Measurements from ENCODE around the gene PROM1.

PROM1 gene

DNA sequence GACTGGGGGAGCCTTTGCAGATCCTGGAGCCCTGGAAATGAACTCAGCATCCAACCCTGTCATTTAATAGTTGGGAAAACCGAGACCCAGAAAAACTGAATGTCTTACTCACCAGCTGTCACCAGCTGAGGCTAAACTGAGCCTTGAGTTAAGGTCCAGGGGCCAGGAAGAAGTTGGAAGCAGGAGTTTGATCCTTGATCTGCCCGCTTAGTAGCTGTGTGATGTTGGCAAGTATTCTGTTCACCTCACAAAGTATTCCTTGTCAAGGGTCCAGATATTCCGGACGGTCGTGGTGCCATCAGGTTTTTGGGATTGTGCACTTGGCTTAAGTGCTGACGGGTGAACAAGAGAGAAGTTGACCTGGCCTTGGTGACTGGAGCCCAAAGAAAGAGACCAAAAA, 30.7 kb upstream of the PROM1 start:
- DNase-seq (ENCODE audit: extremely low read depth, insufficient read length): no peak
- no peaks in the 10 kb centered on the region for H3K27me3 ChIP-seq (replicated peaks; ENCODE audit: control insufficient read depth, insufficient read depth, low read length)
- no peak overlapping the region for H3K4me3 ChIP-seq (replicated peaks; ENCODE audit: low read depth, low read length)
- H3K36me3 ChIP-seq (ENCODE audit: control insufficient read depth, insufficient read depth, low read length): no peaks in the 10 kb centered on the region
- TF ChIP-seq, protein P1, sequence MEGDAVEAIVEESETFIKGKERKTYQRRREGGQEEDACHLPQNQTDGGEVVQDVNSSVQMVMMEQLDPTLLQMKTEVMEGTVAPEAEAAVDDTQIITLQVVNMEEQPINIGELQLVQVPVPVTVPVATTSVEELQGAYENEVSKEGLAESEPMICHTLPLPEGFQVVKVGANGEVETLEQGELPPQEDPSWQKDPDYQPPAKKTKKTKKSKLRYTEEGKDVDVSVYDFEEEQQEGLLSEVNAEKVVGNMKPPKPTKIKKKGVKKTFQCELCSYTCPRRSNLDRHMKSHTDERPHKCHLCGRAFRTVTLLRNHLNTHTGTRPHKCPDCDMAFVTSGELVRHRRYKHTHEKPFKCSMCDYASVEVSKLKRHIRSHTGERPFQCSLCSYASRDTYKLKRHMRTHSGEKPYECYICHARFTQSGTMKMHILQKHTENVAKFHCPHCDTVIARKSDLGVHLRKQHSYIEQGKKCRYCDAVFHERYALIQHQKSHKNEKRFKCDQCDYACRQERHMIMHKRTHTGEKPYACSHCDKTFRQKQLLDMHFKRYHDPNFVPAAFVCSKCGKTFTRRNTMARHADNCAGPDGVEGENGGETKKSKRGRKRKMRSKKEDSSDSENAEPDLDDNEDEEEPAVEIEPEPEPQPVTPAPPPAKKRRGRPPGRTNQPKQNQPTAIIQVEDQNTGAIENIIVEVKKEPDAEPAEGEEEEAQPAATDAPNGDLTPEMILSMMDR (IDR thresholded peaks at IDR 0.05; ENCODE audit: insufficient read depth, low read length, poor library complexity, severe bottlenecking): no peak

DNA sequence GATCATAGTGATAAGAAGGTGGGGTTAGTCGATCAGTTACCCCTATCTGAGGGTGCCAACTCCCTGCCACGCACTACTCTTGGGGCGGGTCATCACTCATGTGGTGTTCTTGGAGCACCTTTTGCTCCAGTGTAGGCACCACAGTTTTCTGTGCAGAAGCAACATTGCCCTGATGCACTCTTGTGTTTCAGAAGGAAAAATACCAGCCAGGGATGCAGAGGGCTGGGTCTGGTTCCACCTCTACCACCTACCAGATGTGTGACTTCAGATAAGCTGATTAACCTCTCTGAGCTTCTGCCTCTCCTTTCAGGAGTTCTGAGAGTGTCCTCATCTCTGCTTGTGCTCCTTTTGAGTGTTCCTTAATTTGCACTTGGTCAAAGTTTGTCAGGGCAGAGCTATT, 29.9 kb upstream of the PROM1 start:
- Histone ChIP-seq H3K4me3 (replicated peaks; ENCODE audit: low read depth, low read length) (no peak overlapping the region), H3K36me3 (ENCODE audit: control insufficient read depth, insufficient read depth, low read length) (no peaks in the 10 kb centered on the region), H3K27me3 (replicated peaks; ENCODE audit: control insufficient read depth, insufficient read depth, low read length) (no peaks in the 10 kb centered on the region)
- DNase-seq (ENCODE audit: extremely low read depth, insufficient read length): no peak
- TF ChIP-seq, protein P1 (IDR thresholded peaks at IDR 0.05; ENCODE audit: insufficient read depth, low read length, poor library complexity, severe bottlenecking): no peak

DNA sequence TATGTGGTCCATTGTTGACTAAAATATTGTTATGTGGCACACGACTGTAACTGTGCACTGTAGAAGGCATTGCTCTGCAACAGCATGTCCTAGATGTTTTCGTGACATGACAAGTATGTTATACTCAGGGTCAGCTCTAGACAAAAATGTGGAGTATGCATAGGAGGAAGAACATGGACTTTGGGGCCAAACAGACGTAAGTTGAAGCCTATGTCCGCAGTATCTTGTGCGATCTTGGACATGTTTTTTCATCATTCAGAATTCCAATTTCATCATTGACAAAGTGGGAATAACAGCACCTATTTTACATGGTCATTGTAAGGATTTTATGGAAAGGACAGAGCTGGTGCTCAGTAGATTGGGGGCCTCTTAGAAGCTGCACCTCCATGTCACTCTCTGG, 27.7 kb upstream of the PROM1 start:
- TF ChIP-seq, protein P1 (IDR thresholded peaks at IDR 0.05; ENCODE audit: insufficient read depth, low read length, poor library complexity, severe bottlenecking): no peak
- Histone ChIP-seq H3K4me3 (replicated peaks; ENCODE audit: low read depth, low read length) (no peak overlapping the region), H3K27me3 (replicated peaks; ENCODE audit: control insufficient read depth, insufficient read depth, low read length) (no peaks in the 10 kb centered on the region; the same call in 1 of the 2 replicates), H3K36me3 (ENCODE audit: control insufficient read depth, insufficient read depth, low read length) (no peaks in the 10 kb centered on the region)
- DNase-seq (ENCODE audit: extremely low read depth, insufficient read length): no peak

DNA sequence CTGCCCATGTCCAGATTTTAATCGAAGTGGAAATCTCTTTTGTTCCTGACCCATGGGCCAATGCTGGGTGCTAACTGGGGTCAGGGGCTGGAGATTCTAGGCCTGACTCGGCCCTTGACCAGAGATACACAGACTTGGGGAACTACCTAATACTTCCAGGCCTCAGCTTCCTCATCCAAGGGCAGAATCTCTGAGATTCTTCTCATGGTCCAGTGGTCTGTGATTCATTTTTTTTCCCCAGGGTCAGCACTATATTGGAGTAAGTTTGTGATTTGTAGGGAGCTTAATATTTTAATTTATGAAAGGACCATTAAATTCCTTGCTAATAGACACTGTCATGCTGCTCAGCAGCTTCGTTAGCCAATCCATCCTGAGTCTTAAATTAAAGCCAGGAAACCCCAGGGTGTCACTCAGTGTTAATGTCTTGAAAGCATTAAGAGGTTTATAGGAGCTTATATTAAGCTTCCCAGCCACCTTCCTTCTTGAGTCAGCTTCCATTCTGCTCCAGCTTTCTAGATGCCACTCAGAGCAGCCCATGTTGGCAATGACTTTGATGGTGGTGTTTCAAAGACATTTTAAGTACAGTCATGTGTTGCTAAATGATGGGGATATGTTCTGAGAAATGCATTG, 27.0 kb upstream of the PROM1 start:
- no peak for DNase-seq (ENCODE audit: extremely low read depth, insufficient read length)
- Histone ChIP-seq H3K27me3 (replicated peaks; ENCODE audit: control insufficient read depth, insufficient read depth, low read length) (no peaks in the 10 kb centered on the region; the same call in 1 of the 2 replicates), H3K4me3 (replicated peaks; ENCODE audit: low read depth, low read length) (no peak overlapping the region), H3K36me3 (ENCODE audit: control insufficient read depth, insufficient read depth, low read length) (no peaks in the 10 kb centered on the region)
- TF ChIP-seq, protein P1 (IDR thresholded peaks at IDR 0.05; ENCODE audit: insufficient read depth, low read length, poor library complexity, severe bottlenecking): no peak

DNA sequence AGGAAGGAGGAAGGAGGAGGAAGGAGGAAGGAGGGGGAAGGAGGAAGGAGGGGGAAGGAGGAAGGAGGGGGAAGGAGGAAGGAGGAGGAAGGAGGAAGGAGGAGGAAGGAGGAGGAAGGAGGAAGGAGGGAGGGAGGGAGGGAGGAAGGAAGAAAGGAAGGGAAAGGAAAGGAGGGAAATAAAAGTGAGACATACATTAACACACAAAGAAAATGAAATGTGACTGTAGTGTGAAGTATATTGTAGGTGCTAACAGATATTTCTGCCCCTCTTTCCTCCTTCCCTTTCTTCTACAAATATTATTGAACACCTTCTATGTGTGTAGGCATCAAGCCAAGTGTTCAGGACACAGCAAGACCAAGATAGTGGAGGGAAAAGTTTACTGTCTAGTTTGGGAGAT, 26.4 kb upstream of the PROM1 start:
- no peaks in the 10 kb centered on the region; the same call in 1 of the 2 replicates for H3K27me3 ChIP-seq (replicated peaks; ENCODE audit: control insufficient read depth, insufficient read depth, low read length)
- TF ChIP-seq, protein P1 (IDR thresholded peaks at IDR 0.05; ENCODE audit: insufficient read depth, low read length, poor library complexity, severe bottlenecking): no peak
- no peak for DNase-seq (ENCODE audit: extremely low read depth, insufficient read length)
- H3K4me3 ChIP-seq (replicated peaks; ENCODE audit: low read depth, low read length): no peak overlapping the region
- no peaks in the 10 kb centered on the region for H3K36me3 ChIP-seq (ENCODE audit: control insufficient read depth, insufficient read depth, low read length)

DNA sequence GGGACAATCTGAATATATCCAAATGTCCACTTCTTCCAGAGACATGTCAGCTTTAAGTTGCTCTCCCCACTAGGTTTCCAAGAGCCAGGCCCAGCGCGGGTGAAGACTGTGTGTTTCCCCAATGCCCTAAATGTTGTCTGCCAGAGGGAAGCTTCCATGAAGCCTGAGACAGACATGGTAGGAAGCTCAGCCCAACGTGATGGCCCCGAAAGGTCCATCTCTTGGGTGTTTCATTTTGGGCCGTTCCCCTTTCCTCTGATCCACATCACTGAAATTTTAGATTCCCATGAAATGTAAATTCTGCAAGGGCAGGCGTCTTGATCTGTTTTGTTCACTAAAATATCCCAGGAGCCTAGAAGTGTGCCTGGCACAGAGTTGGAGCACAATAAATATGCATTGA, 25.4 kb upstream of the PROM1 start:
- H3K36me3 ChIP-seq (ENCODE audit: control insufficient read depth, insufficient read depth, low read length): no peaks in the 10 kb centered on the region
- DNase-seq (ENCODE audit: extremely low read depth, insufficient read length): no peak

More for the DNA sequence above, 25.4 kb upstream of the PROM1 start:
- TF ChIP-seq, protein P1 (IDR thresholded peaks at IDR 0.05; ENCODE audit: insufficient read depth, low read length, poor library complexity, severe bottlenecking): no peak
- H3K27me3 ChIP-seq (replicated peaks; ENCODE audit: control insufficient read depth, insufficient read depth, low read length): no peaks in the 10 kb centered on the region; the same call in 1 of the 2 replicates
- H3K4me3 ChIP-seq (replicated peaks; ENCODE audit: low read depth, low read length): no peak overlapping the region

All from GM06990 (cell line).